Measurements from ENCODE around the gene CFAP46.
"Not testable (repeated sequence)": the region's sequence is repeated elsewhere in the genome, so short reads cannot be mapped to it uniquely, and the experiment has no call there.

CFAP46 gene

DNA sequence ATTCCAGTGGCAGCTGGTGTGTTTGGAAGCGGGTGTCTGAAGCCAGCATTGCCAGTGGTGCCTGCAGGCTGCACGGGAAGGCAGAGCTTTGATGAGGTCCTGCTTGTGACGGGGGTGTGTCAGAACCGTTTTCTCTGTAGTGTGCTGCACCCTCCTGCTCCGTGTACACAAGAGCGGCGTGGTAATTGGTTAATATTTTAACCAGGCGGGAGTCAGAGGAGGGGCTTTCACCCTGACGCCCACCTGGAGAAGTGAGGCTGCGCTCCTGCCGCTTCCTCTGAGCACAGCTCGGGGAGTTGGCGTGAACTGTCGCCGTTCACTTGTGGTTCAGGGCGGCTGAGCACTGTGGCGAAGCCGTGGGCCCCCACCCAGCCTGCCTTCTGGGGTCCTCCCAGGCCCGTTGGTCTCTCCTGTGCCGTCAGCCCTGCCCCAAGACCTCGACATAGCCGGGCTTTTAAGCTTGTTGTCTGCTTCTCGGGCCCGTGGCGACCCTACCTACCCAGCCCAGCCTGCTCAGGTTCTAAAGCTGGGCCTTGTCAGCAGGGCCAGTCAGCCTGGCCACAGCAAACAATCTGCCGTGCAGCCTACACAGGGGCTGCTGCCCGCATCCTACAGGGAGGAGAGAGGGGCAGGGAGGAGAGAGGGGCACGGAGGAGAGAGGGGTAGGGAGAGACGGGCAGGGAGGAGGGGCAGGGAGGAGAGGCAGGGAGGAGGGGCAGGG lies 168.0 kb downstream of the CFAP46 start:
- no peak for DNase-seq (ENCODE audit: low read depth, low spot score)

DNA sequence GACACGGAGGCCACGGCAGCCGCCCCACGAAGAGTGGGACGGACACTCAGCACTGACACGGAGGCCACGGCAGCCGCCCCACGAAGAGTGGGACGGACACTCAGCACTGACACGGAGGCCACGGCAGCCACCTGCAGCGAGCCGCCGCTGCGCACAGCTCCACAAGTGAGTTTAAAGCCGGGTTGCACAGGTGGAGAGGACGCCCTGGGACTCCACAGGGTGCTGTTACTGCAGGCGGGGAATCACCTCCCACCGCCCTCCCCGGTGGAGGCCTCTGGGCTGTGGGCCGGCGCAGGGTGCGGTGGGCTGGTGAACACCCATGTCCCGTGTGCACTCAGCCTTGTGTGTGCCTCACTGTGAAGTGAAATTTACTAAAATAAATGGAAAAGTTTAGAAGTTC lies 169.6 kb downstream of the CFAP46 start:
- DNase-seq (ENCODE audit: low read depth, low spot score), result not testable (repeated sequence)

DNA sequence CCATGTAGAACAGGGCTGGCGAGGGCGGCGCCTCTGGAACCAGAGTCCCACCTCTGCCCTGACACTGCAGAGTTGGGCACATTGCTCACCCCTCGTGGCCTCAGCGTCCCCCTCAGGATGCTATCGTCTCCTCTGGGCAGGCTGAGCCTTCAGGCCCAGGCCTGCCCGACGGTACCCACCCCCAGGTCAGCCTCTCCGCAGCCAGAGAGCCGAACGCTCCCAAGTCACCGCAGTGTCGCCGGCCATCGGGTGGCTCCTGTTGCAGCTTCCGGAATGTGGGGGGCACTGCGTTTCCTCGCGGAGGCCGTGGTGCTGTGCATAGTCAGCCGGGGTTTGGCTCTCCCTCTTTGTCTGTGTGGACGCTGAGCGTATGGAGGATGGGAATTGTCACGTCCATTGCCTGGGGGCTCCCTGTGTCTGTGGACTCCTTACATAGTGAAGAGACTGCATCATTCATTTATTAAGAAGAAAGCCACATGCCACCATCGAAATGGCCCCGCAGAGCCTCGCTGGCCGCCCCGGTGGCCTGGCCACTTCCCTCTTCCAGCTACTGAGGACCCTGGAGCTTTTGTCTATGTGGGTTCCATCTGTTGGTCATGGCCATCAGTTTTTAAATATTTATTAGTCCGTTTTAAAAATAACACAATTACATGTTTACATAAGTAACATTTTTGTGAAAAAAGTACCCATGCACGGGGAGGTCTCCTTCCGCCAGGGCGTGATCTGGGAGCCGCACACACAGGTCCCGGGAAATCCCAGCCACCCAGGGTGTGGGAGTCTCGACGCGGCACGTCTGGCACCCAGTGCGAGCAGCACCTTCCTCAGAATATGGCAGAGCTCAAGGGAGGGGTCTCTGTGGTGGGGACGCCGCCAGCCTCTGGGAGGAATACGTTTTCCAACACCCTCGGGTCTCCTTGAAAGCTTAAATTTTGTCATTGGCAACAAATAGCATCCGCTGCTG lies 172.0 kb downstream of the CFAP46 start:
- DNase-seq (ENCODE audit: low read depth, low spot score), result no peak

DNA sequence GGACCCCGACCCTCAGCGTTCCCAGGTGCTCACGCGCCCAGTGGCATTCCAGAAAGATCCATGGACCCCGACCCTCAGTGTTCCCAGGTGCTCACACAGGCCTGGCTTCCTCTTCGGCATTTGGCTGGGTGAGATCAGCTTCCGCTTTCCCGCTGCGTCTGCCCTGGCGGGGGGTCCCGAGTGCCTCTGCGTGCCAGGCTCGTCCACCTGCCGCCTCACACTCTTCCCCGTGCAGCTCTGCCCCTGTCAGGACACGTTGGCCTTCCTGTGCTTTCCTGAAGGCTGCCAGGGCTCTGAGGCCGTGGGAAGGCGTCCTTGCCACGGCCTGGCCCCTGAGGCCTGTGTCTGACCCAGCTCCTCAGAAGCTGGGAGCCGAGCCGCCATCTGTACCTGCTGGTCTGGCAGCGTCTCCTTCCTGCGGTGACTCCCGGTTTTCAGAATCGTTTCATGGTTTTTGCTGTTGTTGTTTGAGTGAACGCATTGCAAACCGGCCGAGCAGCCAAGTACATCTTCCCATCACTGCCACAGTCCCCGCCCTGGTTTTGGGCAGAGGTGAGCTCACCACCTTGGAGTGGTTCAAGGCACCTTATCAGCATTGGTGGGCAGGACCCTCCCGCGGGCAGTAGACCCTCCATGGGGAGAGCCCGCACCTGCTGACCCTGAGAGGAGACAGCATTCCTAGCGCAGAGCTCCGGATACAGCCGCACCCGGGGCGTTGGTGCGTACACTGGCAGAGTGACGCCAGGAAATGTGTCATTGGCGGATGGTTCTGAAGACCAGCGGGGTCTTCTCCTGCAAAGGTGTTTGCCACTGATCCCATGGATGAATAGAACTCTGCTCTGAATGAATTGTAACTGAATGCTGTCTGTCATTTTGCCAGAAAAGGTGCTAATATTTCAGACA lies 173.8 kb downstream of the CFAP46 start:
- DNase-seq (ENCODE audit: low read depth, low spot score), result no peak

DNA sequence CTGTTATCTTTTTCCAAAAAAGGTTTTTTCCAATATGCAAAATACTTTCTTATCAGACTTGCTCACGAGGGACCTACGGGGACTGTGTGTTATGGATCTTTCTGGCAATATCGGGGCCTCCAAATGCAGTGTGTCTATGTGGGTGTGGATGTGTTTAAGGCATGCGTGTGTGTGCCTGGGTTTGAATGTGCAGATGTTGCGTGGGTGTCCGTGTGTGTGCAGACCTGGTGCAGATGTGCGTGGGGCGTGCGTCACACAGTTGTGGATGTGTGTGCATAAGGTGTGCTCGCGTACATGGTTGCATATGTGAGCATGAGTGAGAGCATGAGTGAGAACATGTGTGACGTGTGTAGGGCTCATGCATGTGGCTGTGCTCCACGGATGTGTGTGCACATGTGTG lies 176.1 kb downstream of the CFAP46 start:
- DNase-seq (ENCODE audit: low read depth, low spot score), result no peak

DNA sequence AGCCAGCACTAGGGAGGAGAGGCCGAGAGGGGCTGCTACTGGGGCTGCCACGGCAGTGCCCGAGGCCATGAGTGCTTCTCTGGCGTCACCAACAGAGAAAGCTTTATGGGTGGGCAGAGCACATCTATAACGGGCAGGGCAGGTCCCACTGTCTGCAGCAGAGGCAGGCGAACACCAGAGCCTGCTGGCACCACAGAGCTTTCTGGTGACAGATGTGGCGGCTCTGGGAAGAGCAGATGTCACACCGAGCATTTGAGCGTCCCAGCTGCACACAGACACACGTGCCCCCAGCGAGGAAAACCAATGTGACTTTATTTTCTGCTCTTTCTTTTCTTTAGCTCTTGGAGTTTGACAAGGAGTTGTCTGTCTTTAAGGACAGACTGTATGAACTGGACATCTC lies 176.9 kb downstream of the CFAP46 start:
- DNase-seq (ENCODE audit: low read depth, low spot score), result no peak

DNA sequence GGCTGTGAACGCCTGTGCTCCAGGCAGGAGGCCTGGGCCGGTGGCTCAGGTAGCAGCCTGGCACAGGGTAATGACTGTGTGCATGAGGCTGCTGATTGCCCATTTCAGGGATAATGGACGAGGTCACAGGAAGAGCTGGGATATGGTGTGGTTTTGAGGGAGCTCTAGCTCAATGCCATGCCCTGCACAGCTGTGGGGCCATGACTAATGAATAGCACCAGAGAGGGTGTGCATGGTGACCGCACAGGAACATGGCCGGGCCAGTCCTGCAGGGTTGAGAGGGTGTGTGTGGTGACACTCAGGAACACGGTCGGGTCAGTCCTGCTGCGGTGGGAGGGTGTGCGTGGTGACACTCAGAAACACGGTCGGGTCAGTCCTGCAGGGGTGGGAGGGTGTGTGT lies 178.3 kb downstream of the CFAP46 start:
- DNase-seq (ENCODE audit: low read depth, low spot score), result no peak

DNA sequence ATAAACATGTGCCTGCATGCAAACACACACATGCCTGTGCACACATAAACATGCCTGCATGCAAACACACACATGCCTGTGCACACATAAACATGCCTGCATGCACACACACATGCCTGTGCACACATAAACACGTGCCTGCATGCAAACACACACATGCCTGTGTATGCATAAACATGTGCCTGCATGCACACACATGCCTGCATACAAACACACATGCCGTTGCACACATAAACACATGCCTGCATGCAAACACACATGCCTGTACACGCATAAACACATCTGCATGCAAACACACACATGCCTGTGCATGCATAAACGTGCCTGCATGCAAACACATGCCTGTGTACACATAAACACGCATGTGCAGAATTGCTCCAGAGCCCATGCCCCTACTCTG lies 178.8 kb downstream of the CFAP46 start:
- DNase-seq (ENCODE audit: low read depth, low spot score), result no peak

DNA sequence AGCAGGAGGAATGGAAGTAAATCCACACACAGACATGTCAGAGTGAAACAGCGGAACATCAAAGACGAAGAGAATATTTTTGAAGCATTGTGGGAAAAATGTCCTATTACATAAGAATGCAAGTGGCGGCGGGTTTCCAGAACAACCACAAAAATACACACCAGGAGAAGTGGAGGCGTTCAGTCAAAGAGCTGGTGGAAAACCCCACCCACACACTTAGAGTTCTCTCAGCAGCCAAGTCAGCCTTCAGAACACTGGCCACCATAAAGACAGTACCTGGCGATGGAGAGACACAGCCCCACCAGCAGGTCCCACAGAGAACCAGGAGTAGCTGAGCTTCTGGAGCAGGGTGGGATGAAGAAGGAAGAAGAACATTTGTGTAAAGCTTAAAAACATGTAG lies 180.1 kb downstream of the CFAP46 start:
- DNase-seq (ENCODE audit: low read depth, low spot score), result no peak

DNA sequence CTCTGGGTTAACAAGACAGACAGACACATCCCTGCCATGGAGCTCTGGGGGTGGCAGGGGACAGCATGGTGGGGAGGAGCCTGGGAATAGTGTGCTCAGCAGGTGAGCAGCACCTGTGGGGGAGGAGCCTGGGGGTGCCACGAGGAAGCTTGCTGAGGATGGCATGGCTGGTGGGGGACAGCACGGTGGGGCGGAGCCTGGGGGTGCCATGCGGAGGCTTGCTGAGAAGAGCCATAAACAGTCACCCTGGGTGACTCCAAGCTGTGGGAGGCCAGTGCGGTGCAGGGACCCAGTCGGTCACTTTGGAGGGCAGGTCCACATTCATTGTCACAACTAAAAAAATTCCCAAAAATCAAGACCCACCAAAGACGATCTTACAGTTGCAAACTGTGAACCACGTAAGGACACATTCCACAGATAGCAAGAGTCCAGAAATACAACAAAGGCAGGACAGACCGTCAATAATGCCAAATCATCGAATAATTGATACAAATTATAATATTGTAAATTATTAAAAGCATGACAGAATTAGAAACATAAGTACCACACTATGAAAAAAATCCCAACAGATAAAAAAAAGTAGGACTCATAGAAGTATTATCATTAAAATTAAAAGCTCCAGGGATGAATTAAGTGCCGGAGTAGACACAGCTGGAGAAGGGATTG lies 180.8 kb downstream of the CFAP46 start:
- DNase-seq (ENCODE audit: low read depth, low spot score), result no peak

DNA sequence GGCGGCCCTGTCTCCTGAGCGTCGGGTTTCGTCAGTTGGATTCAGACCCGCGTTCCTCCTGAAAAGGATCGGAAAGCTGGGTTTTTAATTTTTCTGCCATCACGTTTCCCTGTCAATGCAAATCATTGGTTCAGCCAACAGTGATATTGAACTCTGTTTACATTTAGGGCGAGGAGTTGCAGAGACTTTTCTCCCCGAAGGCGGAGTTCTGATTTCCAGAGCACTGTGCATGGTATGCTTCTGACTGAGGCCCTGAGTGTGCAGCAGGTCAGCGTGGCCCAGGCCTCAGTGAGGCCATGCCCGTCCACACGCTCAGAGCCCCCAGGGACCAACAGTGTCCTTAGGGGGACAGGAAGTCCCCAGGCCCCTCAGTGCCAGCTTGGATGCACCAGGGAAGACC lies 183.5 kb downstream of the CFAP46 start:
- DNase-seq (ENCODE audit: low read depth, low spot score), result no peak

Data from iPS DF 19.7 (cell line).